Duodenal mucosa (tissue), 2 donors: ENCODE data around the gene FIZ1.
A peak's percentile ranks its signal among the peaks of the same experiment; 100 is the strongest.

Experiments used
- H3K27ac ChIP-seq: one replicate; pipeline ENCODE4 v1.7.0; 2013; ENCODE audit warnings: low read depth, low read length
- H3K27me3 ChIP-seq, 2 donors: one replicate each; pipeline ENCODE4 v1.7.0; 2013; ENCODE audit warnings: low read length in 2 of 2, control low read depth in 1 of 2; ENCODE audit not compliant: insufficient read depth in 2 of 2, control insufficient read depth in 1 of 2
- H3K36me3 ChIP-seq, 2 donors: one replicate each; pipeline ENCODE4 v1.7.0; 2013; ENCODE audit warnings: low read length in 2 of 2, control low read depth in 1 of 2; ENCODE audit not compliant: insufficient read depth in 2 of 2, control insufficient read depth in 1 of 2
- H3K4me1 ChIP-seq, 2 donors: one replicate each; pipeline ENCODE4 v1.7.0; 2013; ENCODE audit warnings: low read length in 2 of 2, control low read depth in 1 of 2; ENCODE audit not compliant: insufficient read depth in 2 of 2, control insufficient read depth in 1 of 2
- H3K4me3 ChIP-seq, 2 donors: one replicate each; pipeline ENCODE4 v1.7.0; 2013; ENCODE audit warnings: low read length in 2 of 2, low read depth in 1 of 2
- H3K9ac ChIP-seq, 2 donors: one replicate each; pipeline ENCODE4 v1.7.0; 2013; ENCODE audit warnings: low read length in 2 of 2, low read depth in 1 of 2
- H3K9me3 ChIP-seq, 2 donors: one replicate each; pipeline ENCODE4 v1.7.0; 2013; ENCODE audit warnings: low read length in 2 of 2, control low read depth in 1 of 2; ENCODE audit not compliant: control insufficient read depth in 1 of 2

The FIZ1 gene

GRCh38 chr19:55643003-55643886 is 43.9 kb upstream of the FIZ1 start, which contains the start of gene ZNF581:
Gene ZNF581 (plus strand): TSS chr19:55643649. CDS start chr19:55644572, 923 bp downstream.
- Histone ChIP-seq H3K27me3 (no peaks in the 10 kb centered on the region), H3K36me3 (peaks cover 9 to 14% of the 10 kb centered on the region in 2 donors), H3K9me3 (no peaks in the 10 kb centered on the region), H3K4me3 (peak within 1 kb of the TSS; percentile 65 to 91), H3K9ac (peak within 1 kb of the TSS; percentile 62 to 81), H3K27ac (peak within 1 kb of the TSS; percentile 23), H3K4me1 (peaks cover 32 to 49% of the 10 kb centered on the region in 2 donors)

DNA sequence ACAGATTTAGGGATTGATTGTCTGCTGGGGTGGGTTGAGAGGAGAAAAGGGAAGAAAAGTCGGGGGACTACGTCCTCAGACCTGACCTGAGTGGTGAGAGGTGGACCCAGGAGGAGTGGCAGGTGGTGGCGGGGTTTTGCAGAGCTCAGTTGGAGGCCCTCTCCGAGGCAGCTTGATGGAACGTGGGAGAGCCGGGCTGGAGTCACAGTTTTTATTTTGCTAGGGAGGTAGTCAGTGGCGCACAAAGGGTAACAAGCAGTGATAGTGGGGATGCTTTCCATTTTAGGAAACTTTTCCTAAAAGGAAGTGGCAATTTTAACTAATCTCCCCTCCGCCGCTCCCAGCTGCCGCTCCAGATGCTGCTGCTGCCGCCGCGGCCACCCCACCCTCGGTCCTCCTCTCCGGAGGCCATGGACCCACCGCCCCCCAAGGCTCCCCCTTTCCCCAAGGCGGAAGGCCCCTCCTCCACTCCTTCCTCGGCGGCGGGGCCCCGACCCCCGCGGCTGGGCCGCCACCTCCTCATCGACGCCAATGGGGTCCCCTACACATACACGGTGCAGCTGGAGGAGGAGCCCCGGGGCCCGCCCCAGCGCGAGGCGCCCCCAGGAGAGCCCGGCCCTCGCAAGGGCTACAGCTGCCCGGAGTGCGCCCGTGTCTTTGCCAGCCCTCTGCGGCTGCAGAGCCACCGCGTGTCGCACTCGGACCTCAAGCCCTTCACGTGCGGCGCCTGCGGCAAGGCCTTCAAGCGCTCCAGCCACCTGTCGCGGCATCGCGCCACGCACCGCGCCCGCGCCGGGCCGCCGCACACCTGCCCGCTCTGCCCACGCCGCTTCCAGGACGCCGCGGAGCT is 43.1 kb upstream of the FIZ1 start:
- peaks cover 9 to 14% of the 10 kb centered on the region in 2 donors for H3K36me3 ChIP-seq
- peak overlapping the region; percentile 57 to 64 for H3K9ac ChIP-seq
- H3K4me1 ChIP-seq, result peaks cover 27 to 46% of the 10 kb centered on the region in 2 donors
- H3K27me3 ChIP-seq, result no peaks in the 10 kb centered on the region
- H3K9me3 ChIP-seq, result no peaks in the 10 kb centered on the region
- peak overlapping the region; percentile 65 to 91 for H3K4me3 ChIP-seq
- H3K27ac ChIP-seq, result peak overlapping the region; percentile 23

DNA sequence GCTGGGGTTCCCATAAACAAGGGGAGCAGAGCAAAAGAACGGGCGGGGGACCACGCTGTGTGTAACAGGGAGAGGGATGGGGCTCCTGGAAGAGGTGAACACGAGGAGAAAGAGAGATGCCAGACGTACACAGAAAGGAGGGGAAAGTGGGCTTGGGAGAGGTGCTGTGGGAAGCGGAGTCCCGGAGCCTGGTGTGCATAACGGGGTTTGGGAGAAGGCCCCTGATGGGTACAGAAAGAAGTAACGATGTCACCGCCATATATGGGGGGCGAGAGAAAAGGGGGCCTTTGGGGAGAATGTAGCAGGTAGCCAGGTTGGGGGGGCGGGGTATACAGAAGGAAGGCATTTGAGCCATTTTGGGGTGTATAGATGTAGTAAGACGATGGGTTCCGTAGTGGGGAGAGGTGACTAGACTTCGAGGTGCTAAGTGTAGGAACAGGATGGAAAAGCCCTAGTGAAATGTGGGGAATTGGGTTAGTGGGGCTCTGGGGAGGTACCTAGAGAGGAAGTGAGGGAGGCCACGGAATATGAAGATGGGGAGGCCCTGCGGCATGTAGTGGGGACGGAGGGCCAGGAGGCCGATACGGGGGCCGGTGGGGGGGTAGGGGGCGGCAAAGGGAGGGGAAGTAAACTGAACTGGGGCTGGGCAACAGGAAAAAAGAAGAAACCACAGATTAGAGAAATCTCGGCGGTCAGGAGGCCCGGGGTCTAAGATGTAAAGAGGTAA is 42.3 kb upstream of the FIZ1 start:
- Histone ChIP-seq H3K9me3 (no peaks in the 10 kb centered on the region), H3K36me3 (peaks cover 9 to 14% of the 10 kb centered on the region in 2 donors), H3K9ac (peak overlapping the region; percentile 57 to 67), H3K4me1 (peaks cover 25 to 44% of the 10 kb centered on the region in 2 donors), H3K4me3 (peak overlapping the region; percentile 65 to 91), H3K27me3 (no peaks in the 10 kb centered on the region), H3K27ac (peak overlapping the region; percentile 60)

- Histone ChIP-seq H3K4me1 (peaks cover 33 to 52% of the 10 kb centered on the region in 2 donors), H3K9me3 (no peaks in the 10 kb centered on the region), H3K9ac (peak within 1 kb of the TSS; percentile 57 to 77)
These were observed 41.5 kb upstream of the FIZ1 start, which contains the start of gene ZNF580 for GRCh38 chr19:55640577-55641425. Gene ZNF580 (plus strand): TSS chr19:55641002. CDS start chr19:55642509, 1,507 bp downstream.

DNA sequence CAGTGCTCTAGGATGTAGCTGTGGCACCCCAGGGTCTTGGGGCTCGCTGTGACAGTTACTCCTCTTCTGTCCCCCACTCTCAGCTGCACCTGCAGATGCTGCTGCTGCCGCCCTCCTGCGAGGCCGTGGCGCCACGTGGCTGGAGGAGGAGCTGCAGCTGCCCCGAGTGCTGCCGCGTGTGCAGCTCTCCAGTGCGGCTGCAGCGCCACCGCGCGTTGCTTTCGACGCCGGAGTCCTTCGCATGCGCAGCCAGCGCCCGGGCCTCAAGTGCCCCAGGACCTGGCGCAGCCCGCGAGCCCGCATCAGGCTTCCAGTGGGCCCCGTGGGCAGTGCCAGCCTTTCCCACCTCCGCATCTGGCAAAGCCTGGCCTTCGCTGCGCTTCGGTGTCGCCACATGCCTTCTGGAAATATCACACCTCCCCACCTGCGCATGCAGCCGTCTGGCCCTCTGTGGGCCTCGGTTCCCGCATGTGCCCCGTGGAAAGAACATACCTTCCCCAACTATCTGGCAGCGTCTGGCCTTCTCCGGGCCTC is 40.8 kb upstream of the FIZ1 start:
- no peaks in the 10 kb centered on the region for H3K9me3 ChIP-seq
- H3K9ac ChIP-seq, result peak overlapping the region; percentile 48 to 77
- H3K4me3 ChIP-seq, result peak overlapping the region; percentile 65 to 78
- peaks cover 6 to 7% of the 10 kb centered on the region in 2 donors for H3K36me3 ChIP-seq
- peaks cover 36 to 58% of the 10 kb centered on the region in 2 donors for H3K4me1 ChIP-seq
- H3K27ac ChIP-seq, result no peak overlapping the region
- no peaks in the 10 kb centered on the region for H3K27me3 ChIP-seq

More at GRCh38 chr19:55640577-55641425, 41.5 kb upstream of the FIZ1 start, which contains the start of gene ZNF580:
- H3K4me3 ChIP-seq, result peak within 1 kb of the TSS; percentile 65 to 78
- H3K27ac ChIP-seq, result peak within 1 kb of the TSS; percentile 67
- no peaks in the 10 kb centered on the region for H3K27me3 ChIP-seq
- peaks cover 9 to 14% of the 10 kb centered on the region in 2 donors for H3K36me3 ChIP-seq

DNA sequence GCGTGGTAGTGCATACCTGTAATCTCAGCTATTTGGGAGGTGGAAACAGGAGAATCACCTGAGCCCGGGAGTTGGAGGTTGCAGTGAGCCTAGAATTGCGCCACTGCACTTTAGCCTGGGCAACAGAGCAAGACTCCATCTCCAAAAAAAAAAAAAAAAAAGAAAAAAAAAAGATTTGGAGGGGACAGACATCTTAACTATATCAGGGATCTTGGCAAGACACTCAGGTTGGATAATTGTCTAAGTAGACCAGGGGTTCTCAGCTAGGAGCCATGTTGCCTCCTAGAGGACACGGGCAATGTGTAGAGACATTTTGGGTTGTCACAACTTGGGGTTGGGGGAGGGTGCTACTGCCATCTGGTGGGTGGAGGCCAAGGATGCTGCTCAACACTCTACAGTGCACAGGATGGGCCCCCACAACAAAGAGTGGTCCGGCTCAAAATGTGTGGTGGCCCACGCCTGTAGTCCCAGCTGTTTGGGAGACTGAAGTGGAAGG is 39.6 kb upstream of the FIZ1 start:
- Histone ChIP-seq H3K4me3 (no peak overlapping the region), H3K27ac (no peak overlapping the region), H3K36me3 (no peaks in the 10 kb centered on the region), H3K27me3 (no peaks in the 10 kb centered on the region), H3K9me3 (no peaks in the 10 kb centered on the region), H3K9ac (no peak overlapping the region), H3K4me1 (peaks cover 28 to 46% of the 10 kb centered on the region in 2 donors)

GRCh38 chr19:55637534-55637933 is 38.2 kb upstream of the FIZ1 start:
- Histone ChIP-seq H3K9ac (no peak overlapping the region), H3K4me1 (peaks cover 24 to 39% of the 10 kb centered on the region in 2 donors), H3K27ac (no peak overlapping the region), H3K4me3 (no peak overlapping the region), H3K9me3 (no peaks in the 10 kb centered on the region), H3K27me3 (no peaks in the 10 kb centered on the region), H3K36me3 (no peaks in the 10 kb centered on the region)

DNA sequence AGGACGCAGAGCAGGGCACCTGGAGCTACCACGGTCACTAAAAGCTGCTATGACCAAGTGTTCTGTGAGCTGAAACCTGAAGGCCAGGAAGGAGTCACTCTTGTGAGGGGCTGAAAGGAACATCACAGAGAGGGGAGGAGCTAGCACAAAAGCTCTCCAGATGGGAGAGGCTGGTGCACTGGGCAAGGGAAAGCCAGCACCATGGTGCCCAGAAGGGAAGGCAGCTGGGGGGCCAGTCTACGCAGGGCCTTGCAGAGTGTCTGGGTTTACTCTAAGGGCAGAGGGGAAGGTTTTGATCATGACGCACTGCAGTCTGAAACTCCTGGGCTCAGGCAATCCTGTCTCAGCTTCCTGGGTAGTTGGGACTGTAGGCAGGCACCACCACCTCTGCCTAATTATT is 37.4 kb upstream of the FIZ1 start:
- no peaks in the 10 kb centered on the region for H3K9me3 ChIP-seq
- H3K4me3 ChIP-seq, result peak overlapping the region in 1 of 2 donors; percentile 92
- no peak overlapping the region for H3K9ac ChIP-seq
- no peaks in the 10 kb centered on the region for H3K36me3 ChIP-seq
- H3K27ac ChIP-seq, result no peak overlapping the region
- H3K27me3 ChIP-seq, result no peaks in the 10 kb centered on the region
- H3K4me1 ChIP-seq, result peaks cover 16 to 41% of the 10 kb centered on the region in 2 donors
